Middle frontal gyrus (tissue), 1 donor: ENCODE data around the gene NT5C.

Experiments
- DNase-seq: peaks from one replicate; pipeline ENCODE4 v3.0.0-alpha.2; 2015; ENCODE audit warnings: low spot score; ENCODE audit errors: extremely low spot score

Gene NT5C

GRCh38 chr17:75116737-75117136, 14.8 kb downstream of the NT5C start:
- DNase-seq, result no peak

- no peak for DNase-seq
These were observed 16.0 kb downstream of the NT5C start for GRCh38 chr17:75115555-75115954.

GRCh38 chr17:75114552-75115314, 16.8 kb downstream of the NT5C start:
- no peak for DNase-seq

GRCh38 chr17:75113798-75114551, 17.6 kb downstream of the NT5C start:
- DNase-seq, result peak; percentile 85

GRCh38 chr17:75111777-75112335, 19.7 kb downstream of the NT5C start:
- DNase-seq, result no peak

DNA sequence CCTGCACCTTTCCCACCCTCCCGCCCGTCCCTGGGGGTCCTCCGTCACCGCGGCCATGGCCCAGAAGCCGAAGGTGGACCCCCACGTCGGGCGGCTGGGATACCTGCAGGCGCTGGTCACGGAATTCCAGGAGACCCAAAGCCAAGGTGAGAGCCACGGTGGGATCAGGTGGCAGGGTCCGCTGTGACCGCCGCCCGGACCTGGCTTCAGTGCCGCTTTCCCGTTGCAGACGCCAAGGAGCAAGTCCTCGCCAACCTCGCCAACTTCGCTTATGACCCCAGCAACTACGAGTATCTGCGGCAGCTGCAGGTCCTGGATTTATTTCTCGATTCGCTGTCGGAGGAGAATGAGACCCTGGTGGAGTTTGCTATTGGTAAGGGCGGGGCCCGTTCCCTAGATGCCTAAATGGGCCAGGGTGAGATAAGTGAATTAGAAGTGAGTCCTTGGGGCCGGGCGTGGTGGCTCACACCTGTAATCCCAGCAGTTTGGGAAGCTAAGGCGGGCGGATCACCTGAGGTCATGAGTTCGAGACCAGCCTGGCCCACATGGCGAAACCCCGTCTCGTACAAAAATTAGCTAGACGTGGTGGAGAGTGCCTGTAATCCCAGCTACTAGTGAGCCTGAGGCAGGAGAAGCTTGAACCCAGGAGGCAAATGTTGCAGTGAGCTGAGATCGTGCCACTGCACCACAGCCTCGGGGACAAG, 21.2 kb downstream of the NT5C start:
- DNase-seq, result no peak

DNA sequence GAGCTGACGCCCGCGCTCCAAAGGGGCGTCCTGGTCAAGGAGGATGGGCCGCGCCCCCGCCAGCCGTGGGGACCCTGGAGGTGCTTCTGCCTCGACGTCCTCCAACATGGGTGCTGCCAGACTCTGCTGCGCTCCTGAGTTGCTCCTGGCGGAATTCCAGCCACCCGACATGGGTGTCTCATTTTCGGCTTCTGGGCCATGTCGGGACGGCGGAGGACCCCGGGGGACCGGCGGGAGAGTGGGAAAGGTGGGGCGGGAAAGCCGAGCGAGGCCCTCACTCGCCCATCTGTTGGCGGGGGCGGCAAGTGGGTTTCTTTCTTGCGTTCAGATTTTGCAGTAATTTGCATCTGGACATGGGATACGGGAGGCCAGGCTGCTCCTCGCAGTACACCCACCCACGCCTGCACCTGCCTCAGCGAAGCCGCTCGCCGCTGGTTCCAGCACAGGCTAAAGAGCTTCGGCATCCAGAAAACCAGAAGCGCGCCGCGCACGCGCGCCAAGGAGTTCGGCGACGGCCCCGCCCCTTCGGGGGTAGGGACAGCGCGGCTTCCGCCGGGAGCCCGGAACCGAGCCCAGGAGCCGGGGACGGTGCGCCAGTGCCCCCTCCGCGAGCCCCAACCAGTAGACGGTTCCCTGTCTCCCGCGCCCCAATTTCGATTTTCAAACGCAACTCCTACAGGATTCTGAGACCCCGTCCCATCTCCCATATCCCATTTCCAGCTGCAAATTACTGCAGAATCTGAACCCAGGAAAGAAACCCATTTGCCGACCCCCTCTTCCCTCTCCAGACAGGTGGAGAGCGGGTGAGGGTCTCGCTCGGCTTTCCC, 21.9 kb downstream of the NT5C start, which contains the start of gene ARMC7:
ARMC7 (plus strand) TSS at position 563 of the 827 bp plus-strand sequence. CDS start 320 bp downstream, outside the sequence.
- DNase-seq, result peak; percentile 85

- DNase-seq, result no peak
These were observed 22.5 kb downstream of the NT5C start for GRCh38 chr17:75109046-75109406.

GRCh38 chr17:75108193-75108592, 23.3 kb downstream of the NT5C start:
- DNase-seq, result no peak

GRCh38 chr17:75105126-75106080, 26.1 kb downstream of the NT5C start:
- no peak for DNase-seq

DNA sequence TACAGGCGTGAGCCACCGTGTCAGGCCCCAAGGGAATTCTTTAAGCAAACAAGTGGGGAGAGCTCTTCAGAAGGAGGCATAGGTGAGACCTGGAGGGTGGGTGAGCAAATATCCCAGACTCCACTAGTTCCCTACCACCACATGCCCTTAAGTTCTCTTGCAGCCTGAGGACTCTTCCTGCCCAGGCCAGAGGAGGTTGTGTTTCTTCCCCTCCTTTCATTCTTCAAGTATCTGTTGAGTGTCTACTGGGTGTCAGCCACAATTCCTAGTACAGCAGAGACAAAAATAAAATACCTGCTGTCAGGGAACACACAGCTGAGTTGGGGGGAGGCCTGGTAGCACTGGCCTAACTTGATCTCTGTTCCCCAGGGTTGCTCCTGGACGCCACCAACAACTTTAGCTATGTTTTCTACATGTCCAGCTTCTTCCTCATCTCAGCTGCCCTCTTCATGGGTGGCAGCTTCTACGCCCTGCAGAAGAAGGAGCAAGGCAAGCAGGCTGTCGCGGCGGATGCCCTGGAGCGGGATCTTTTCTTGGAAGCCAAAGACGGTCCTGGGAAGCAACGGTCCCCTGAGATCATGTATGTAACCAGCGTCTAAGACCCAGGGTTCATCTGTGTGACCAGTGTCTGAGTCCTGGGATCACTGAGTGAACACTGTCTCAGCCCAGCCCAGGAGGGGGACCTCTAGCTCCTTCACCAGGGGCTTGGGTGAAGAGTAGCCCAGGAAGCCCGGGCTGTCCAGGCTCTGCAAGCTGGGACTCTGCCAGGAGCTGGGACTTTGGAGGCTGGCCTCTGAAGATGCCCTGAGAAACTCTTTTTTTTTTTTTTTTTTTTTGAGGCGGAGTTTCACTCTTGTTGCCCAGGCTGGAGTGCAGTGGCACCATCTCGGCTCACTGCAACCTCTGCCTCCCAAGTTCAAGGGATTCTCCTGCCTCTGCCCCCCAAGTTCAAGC, 27.7 kb downstream of the NT5C start:
- no peak for DNase-seq

- DNase-seq, result no peak
These were observed 29.1 kb downstream of the NT5C start for GRCh38 chr17:75102385-75102821.

GRCh38 chr17:75099881-75100595, 31.5 kb downstream of the NT5C start:
- DNase-seq, result no peak

GRCh38 chr17:75098861-75099260, 32.7 kb downstream of the NT5C start:
- no peak for DNase-seq

GRCh38 chr17:75097865-75098264, 33.7 kb downstream of the NT5C start:
- no peak for DNase-seq

DNA sequence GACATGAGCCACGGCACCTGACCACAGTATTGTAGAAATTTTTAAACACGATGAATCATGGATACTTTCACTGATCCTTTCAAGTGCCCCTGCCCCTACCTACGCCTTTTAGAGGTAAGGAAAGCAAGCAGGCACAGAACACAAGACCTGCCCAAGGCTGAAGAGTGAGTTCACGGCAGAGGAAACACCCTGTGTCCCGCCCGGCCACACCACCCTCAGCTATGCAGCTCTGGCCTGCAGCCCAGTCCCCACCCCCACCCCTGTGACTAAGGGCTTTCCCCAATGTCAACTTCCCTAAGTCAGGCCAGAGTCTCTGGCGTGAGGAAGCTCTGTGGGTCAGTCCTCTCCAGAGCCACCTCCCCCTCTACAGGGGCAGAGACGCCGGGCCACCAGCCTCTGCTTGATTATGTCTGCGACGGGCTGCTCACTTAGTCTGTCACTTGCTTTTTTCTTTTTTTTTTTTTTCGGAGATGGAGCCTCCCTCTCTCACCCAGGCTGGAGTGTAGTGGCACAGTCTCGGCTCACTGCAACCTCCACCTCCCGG, 35.4 kb downstream of the NT5C start:
- DNase-seq, result no peak

- DNase-seq, result no peak
These were observed 36.6 kb downstream of the NT5C start for GRCh38 chr17:75094871-75095399.
